Body of pancreas (tissue), 4 donors: ENCODE data around the gene NDC1. TPM values are rescaled to one million over a fixed set of nuclear protein-coding genes. Genes with fewer than 3 reads are reported as not detected.

Source experiments
- ATAC-seq: fragments of 150-250 bp; one replicate; pipeline ENCODE4 v1.9.1; 2016
- DNase-seq, 4 donors: peaks; one replicate each; pipeline ENCODE4 v3.0.0-alpha.2; 2019
- H3K27ac ChIP-seq, 4 donors: fragments of 200-600 bp; sonication (generic); 1 replicate in 3 of 4; 2 replicates in 1 of 4; pipeline versions ENCODE4 v1.5.1 to v1.6.1; 2016 to 2019; ENCODE audit warnings: mild to moderate bottlenecking in 1 of 4, mixed read lengths in 1 of 4, moderate library complexity in 1 of 4
- H3K27me3 ChIP-seq, 2 donors: fragments of 200-600 bp; sonication (generic); one replicate each; pipeline ENCODE4 v1.6.0; 2016; ENCODE audit warnings: mild to moderate bottlenecking in 1 of 2
- H3K36me3 ChIP-seq, 2 donors: fragments of 200-600 bp; sonication (generic); replicated peaks in 1 of 2; 2 replicates each; pipeline ENCODE4 v1.5.1; 2016; ENCODE audit warnings: low read depth in 2 of 2; ENCODE audit not compliant: insufficient read depth in 1 of 2
- H3K4me1 ChIP-seq: fragments of 200-600 bp; sonication (generic); one replicate; pipeline ENCODE4 v1.6.0; 2016
- H3K4me3 ChIP-seq, 2 donors: fragments of 200-600 bp; sonication (generic); 1 replicate in 1 of 2; 2 replicates in 1 of 2; pipeline ENCODE4 v1.5.1; 2016 to 2019
- H3K9me3 ChIP-seq, 3 donors: fragments of 200-600 bp; sonication (generic); 1 replicate in 2 of 3; 2 replicates in 1 of 3; pipeline ENCODE4 v1.5.1; 2016
- CTCF ChIP-seq, 7 experiments: fragments of 450-650 bp in 4 of 7; fragments of 200-600 bp in 3 of 7; sonication (generic) in 3 of 7; IDR thresholded peaks; one replicate each; pipeline ENCODE4 v1.5.1; 2016 to 2019; ENCODE audit warnings: antibody characterized with exemption in 7 of 7
- POLR2A ChIP-seq, 3 donors: fragments of 450-650 bp; IDR thresholded peaks; one replicate each; pipeline ENCODE4 v1.6.1; 2016; ENCODE audit warnings: antibody characterized with exemption in 3 of 3, mild to moderate bottlenecking in 2 of 3
- WGBS, 2 donors: methylation state at CpG; one replicate each; pipeline ENCODE4 v1.1.5; 2017; 5-methylcytosine and 5-hydroxymethylcytosine counted together
- intact Hi-C: fragments of 100-400 bp; cut with DNase I; formaldehyde crosslinking; loops from one replicate; pipeline ENCODE4 v1.15.1; 2023
- total RNA-seq, 2 donors: library from RNA; depleted of rRNA; stranded (reverse); fragments of >200 nt; gene quantifications; one replicate each; pipeline ENCODE4 v1.1.0, GENCODE V29; 2016

NDC1 gene
- total RNA-seq, 2 donors from 2014 or later = 2.3 to 7.3 TPM

GRCh38 chr1:53747841-53748240, 90.3 kb downstream of the NDC1 start:
- Histone ChIP-seq H3K4me3 (no peak overlapping the region), H3K9me3 (no peaks in the 10 kb centered on the region), H3K36me3 (no peaks in the 10 kb centered on the region), H3K27ac (no peak overlapping the region), H3K4me1 (no peaks in the 10 kb centered on the region), H3K27me3 (no peaks in the 10 kb centered on the region)
- intact Hi-C loops = no loop called here
- DNase-seq = no peak
- 80 to 81% methylated on average over 8 of the region's 8 CpGs for WGBS, 2 donors
- no peak for ATAC-seq
- TF ChIP-seq POLR2A (IDR thresholded peaks at IDR 0.05) = no peak
- no peak for TF ChIP-seq CTCF (IDR thresholded peaks at IDR 0.05)

DNA sequence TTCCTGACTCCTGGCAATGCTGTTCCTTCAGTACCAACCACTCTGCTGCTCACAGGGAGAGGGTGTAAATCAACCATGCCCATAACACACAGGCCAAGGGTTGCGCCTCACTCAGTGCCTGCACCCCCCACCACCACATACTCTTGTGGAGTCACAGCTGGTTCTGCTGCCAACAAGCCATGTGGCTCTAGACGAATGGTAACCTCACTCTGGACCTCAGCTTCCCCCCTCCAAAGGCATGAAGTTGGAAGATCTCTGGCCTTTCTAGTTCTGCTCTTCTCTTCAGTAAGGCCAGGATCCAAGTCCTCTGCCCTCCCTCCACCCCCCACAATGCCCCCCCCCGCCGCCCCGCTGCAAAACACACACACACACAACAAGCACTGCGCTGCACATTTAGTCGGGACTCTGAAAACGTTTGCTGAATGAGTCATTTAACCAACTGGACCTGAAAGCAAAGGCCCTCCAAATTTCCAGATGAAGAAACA, 97.4 kb downstream of the NDC1 start:
- Histone ChIP-seq H3K4me3 (no peak overlapping the region), H3K4me1 (peaks cover 22% of the 10 kb centered on the region), H3K9me3 (no peaks in the 10 kb centered on the region), H3K27ac (no peak overlapping the region), H3K27me3 (peaks cover 3 to 14% of the 10 kb centered on the region in 2 donors), H3K36me3 (no peaks in the 10 kb centered on the region)
- TF ChIP-seq POLR2A (IDR thresholded peaks at IDR 0.05) = no peak
- no peak for TF ChIP-seq CTCF (IDR thresholded peaks at IDR 0.05)
- DNase-seq = no peak
- 62 to 65% methylated on average over 7 to 8 of the region's 8 CpGs for WGBS, 2 donors
- no peak for ATAC-seq
- intact Hi-C loops = no loop called here

DNA sequence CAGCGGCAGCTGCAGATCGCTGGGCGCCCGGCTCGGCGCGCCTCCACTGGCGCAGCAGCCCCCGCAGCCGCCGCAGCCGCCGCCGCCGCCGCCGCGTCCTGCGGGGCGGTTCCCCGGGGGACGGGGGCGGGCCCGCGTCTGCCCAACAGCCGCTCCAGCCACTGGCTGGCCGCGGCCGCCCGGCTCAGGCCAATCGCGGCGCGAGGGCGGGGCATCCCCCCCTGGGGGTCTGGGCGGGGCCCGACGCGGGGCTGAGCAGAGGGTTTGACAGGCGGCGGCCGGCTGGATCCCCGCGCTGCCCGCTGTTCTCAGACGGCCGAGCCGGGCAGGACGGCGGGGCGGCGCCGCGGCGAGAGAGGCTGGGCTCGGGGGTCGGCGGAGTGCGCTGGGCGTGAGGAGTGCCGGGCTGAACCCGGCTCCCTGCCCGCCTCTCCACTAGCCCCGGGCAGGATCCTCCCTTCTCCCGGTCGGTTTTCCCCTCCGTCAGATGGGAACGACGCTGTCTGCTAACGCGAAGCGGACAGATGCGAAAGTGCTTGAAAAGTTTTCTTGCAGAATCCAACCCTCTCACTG, 98.9 kb downstream of the NDC1 start, which contains the start of gene GLIS1:
Gene GLIS1, minus strand, starts transcription at position 56 of the 573 bp plus-strand sequence. CDS start 1,100 bp downstream, outside the sequence.
- Histone ChIP-seq H3K4me1 (peaks cover 22% of the 10 kb centered on the region), H3K36me3 (no peaks in the 10 kb centered on the region), H3K9me3 (no peaks in the 10 kb centered on the region), H3K27ac (no peak within 1 kb of the TSS), H3K4me3 (peak within 1 kb of the TSS in 1 of 2 donors; percentile 35), H3K27me3 (peaks cover 3 to 14% of the 10 kb centered on the region in 2 donors)
- no peak for TF ChIP-seq CTCF (IDR thresholded peaks at IDR 0.05)
- no peak for TF ChIP-seq POLR2A (IDR thresholded peaks at IDR 0.05)
- DNase-seq (peak; percentile 68 to 83 (median 78)), ATAC-seq (peak; percentile 96)
- 1 to 20% methylated on average over 1 to 52 of the region's 73 CpGs for WGBS, 2 donors
- intact Hi-C loops = no loop called here

DNA sequence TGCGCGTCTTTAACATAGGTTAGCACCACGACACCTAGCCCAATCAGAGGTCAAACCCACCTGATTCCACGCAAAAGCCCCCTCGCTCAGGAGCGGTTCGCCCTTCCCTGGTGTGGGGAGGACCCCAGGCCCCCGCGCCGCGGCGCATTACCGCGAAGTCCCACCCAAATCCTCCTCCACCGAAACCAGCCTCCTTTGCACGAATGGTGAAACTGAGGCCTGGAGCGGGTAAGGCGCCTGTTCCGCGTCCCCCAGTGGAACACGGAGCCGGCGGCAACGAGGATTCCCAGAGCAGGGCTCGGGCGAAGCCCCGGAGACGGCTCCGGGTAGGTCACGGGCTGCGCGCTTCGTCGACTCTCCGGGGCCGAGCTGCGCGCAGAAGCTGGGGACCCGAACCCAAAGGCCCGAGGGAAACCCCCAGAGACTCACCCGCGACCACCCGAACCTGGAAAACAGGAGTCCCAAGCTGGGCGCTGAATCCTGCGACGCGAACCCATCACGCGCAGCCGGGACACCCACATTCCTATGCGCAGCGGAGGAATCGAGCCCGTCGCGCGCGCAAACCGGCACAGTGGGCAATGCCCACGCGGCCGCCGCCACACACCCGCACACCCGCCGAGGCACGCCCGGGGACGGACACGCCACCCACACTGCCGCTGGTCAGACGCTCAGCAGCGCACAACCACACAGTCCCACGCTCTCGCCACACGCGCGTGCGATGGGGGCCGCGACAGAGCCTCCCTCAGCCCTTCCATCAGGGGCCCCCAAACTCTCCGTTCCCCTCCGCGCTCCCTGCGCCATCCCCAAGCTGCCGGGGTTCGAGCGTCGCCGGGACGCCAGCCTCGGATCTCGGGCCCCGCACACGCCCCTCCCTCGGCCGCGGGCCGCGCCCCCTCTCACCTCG, 99.6 kb downstream of the NDC1 start:
- peak overlapping the region in 1 of 2 donors; percentile 31 for H3K4me3 ChIP-seq
- intact Hi-C loops = no loop called here
- peaks cover 3 to 14% of the 10 kb centered on the region in 2 donors for H3K27me3 ChIP-seq
- DNase-seq = peak in 2 of 4 donors; percentile 6 to 18
- H3K36me3 ChIP-seq = no peaks in the 10 kb centered on the region
- no peaks in the 10 kb centered on the region for H3K9me3 ChIP-seq
- no peak for TF ChIP-seq POLR2A (IDR thresholded peaks at IDR 0.05)
- no peak for TF ChIP-seq CTCF (IDR thresholded peaks at IDR 0.05)
- peaks cover 22% of the 10 kb centered on the region for H3K4me1 ChIP-seq
- WGBS, 2 donors = 0 to 4% methylated on average over 3 to 87 of the region's 101 CpGs
- peak; percentile 12 for ATAC-seq
- H3K27ac ChIP-seq = no peak overlapping the region
